IMR-90 (cell line): ENCODE results near the gene IGLL5. TPM values are rescaled to one million over a fixed set of nuclear protein-coding genes. Genes with fewer than 3 reads are reported as not detected.

Source experiments
- ATAC-seq: fragments of 200-7000 bp; cut with Tn5 transposase; 2 replicates; pipeline ENCODE4 v1.9.1; 2020; ENCODE audit warnings: low read depth, mild to moderate bottlenecking, moderate library complexity
- BruUV-seq: library from RNA; stranded (reverse); fragments of 400-500 nt; replicated peaks from 2 replicates; lab custom pipeline; 2021; lab: Mats Ljungman, UMichigan
- CTCF ChIA-PET: fragments of 300-600 bp; formaldehyde crosslinking; extraction: SDS; loops from one replicate; lab custom pipeline; 2021; ENCODE audit warnings: antibody characterized with exemption; lab: Yijun Ruan, JAX
- POLR2A ChIA-PET: fragments of 300-600 bp; sonication (Branson Sonifier 250); formaldehyde crosslinking; loops from one replicate; lab custom pipeline; 2022; ENCODE audit warnings: antibody characterized with exemption; ENCODE audit not compliant: unreplicated experiment; lab: Charles Lee
- DNase-seq: peaks from one replicate; pipeline ENCODE4 v3.0.0; 2013
- H2AFZ ChIP-seq: replicated peaks from 2 replicates; pipeline ENCODE3; 2013; ENCODE audit warnings: low read length, mild to moderate bottlenecking; ENCODE audit not compliant: poor library complexity
- H2AK5ac ChIP-seq: 2 replicates; pipeline ENCODE4 v1.6.1; 2013; ENCODE audit warnings: low read depth, low read length, inconsistent platforms
- H2AK9ac ChIP-seq: replicated peaks from 2 replicates; pipeline ENCODE3; 2013; ENCODE audit warnings: mild to moderate bottlenecking, low read depth, low read length, moderate library complexity; ENCODE audit not compliant: poor library complexity
- H2BK120ac ChIP-seq: 2 replicates; pipeline ENCODE4 v1.6.1; 2013; ENCODE audit warnings: low read depth, low read length, inconsistent platforms
- H2BK15ac ChIP-seq: 3 replicates; pipeline ENCODE4 v1.6.1; 2013; ENCODE audit warnings: low read depth, low read length, inconsistent platforms
- H2BK20ac ChIP-seq: 2 replicates; pipeline ENCODE4 v1.6.1; 2013; ENCODE audit warnings: low read depth, mild to moderate bottlenecking, inconsistent platforms, low read length, moderate library complexity
- H2BK5ac ChIP-seq: 2 replicates; pipeline ENCODE4 v1.6.1; 2013; ENCODE audit warnings: mild to moderate bottlenecking, low read depth, low read length, inconsistent platforms; ENCODE audit not compliant: poor library complexity, severe bottlenecking
- H3K14ac ChIP-seq: replicated peaks from 2 replicates; pipeline ENCODE4 v1.6.1; 2013; ENCODE audit warnings: low read depth, low read length, inconsistent platforms
- H3K18ac ChIP-seq: 2 replicates; pipeline ENCODE4 v1.6.1; 2013; ENCODE audit warnings: low read depth, low read length, control low read depth
- H3K23ac ChIP-seq: 2 replicates; pipeline ENCODE4 v1.6.1; 2013; ENCODE audit warnings: low read depth, low read length, inconsistent platforms
- H3K27ac ChIP-seq: 2 replicates; pipeline ENCODE4 v1.5.1; 2013; ENCODE audit warnings: mild to moderate bottlenecking, control low read depth, low read length; ENCODE audit not compliant: insufficient read depth
- H3K27me3 ChIP-seq: 2 replicates; pipeline ENCODE4 v1.6.1; 2013; ENCODE audit warnings: low read length; ENCODE audit not compliant: control insufficient read depth, insufficient read depth
- H3K36me3 ChIP-seq: 2 replicates; pipeline ENCODE4 v1.6.1; 2013; ENCODE audit warnings: low read length, mixed read lengths; ENCODE audit not compliant: control insufficient read depth, insufficient read depth
- H3K4ac ChIP-seq: 2 replicates; pipeline ENCODE4 v1.6.1; 2013; ENCODE audit warnings: low read depth, low read length, inconsistent platforms
- H3K4me1 ChIP-seq: 2 replicates; pipeline ENCODE4 v1.6.1; 2013; ENCODE audit warnings: low read length, mixed read lengths; ENCODE audit not compliant: control insufficient read depth, insufficient read depth
- H3K4me2 ChIP-seq: 2 replicates; pipeline ENCODE4 v1.6.1; 2013; ENCODE audit warnings: low read depth, mild to moderate bottlenecking, control low read depth, low read length, moderate library complexity
- H3K4me3 ChIP-seq: 2 replicates; pipeline ENCODE4 v1.5.1; 2013; ENCODE audit warnings: low read depth, mild to moderate bottlenecking, control low read depth, low read length, moderate library complexity; ENCODE audit not compliant: insufficient read depth
- H3K56ac ChIP-seq: 2 replicates; pipeline ENCODE4 v1.6.1; 2013; ENCODE audit warnings: low read length, inconsistent platforms; ENCODE audit not compliant: insufficient read depth; ENCODE audit errors: extremely low read depth
- H3K79me1 ChIP-seq, 2 experiments: 2 replicates each; pipeline ENCODE4 v1.6.1; 2013; ENCODE audit warnings: low read length in 2 of 2, inconsistent platforms in 1 of 2, low read depth in 1 of 2
- H3K9ac ChIP-seq: 2 replicates; pipeline ENCODE4 v1.6.1; 2013; ENCODE audit warnings: low read depth, low read length, control low read depth
- H3K9me1 ChIP-seq: 2 replicates; pipeline ENCODE4 v1.6.1; 2013; ENCODE audit warnings: low read length, inconsistent platforms; ENCODE audit not compliant: insufficient read depth
- H3K9me3 ChIP-seq: 2 replicates; pipeline ENCODE4 v1.6.1; 2013; ENCODE audit warnings: low read length; ENCODE audit not compliant: control insufficient read depth, insufficient read depth
- H4K20me1 ChIP-seq: 2 replicates; pipeline ENCODE4 v1.6.1; 2013; ENCODE audit warnings: low read length, inconsistent platforms; ENCODE audit not compliant: insufficient read depth
- H4K5ac ChIP-seq: 2 replicates; pipeline ENCODE4 v1.6.1; 2013; ENCODE audit warnings: mild to moderate bottlenecking, low read depth, low read length, control low read depth
- H4K8ac ChIP-seq, 2 experiments: 2 replicates each; pipeline ENCODE4 v1.6.1; 2013; ENCODE audit warnings: low read depth in 2 of 2, low read length in 2 of 2, control low read depth in 1 of 2, inconsistent platforms in 1 of 2
- H4K91ac ChIP-seq: 2 replicates; pipeline ENCODE4 v1.6.1; 2013; ENCODE audit warnings: low read depth, low read length, inconsistent platforms; ENCODE audit not compliant: insufficient read depth
- BHLHE40 ChIP-seq: fragments of 150-350 bp; IDR thresholded peaks from 2 replicates; pipeline ENCODE4 v1.6.1; 2016; ENCODE audit warnings: mild to moderate bottlenecking, low read depth, low read length
- CEBPB ChIP-seq: IDR thresholded peaks from 2 replicates; pipeline ENCODE4 v1.6.1; 2012; ENCODE audit warnings: low read depth, low read length, improper control_type of control experiment
- CHD1 ChIP-seq: IDR thresholded peaks from 2 replicates; pipeline ENCODE4 v1.6.1; 2012; ENCODE audit warnings: low read depth, low read length, improper control_type of control experiment
- FOS ChIP-seq: fragments of 150-350 bp; IDR thresholded peaks from 2 replicates; pipeline ENCODE4 v1.6.1; 2016; ENCODE audit warnings: low read depth, low read length
- MAZ ChIP-seq: IDR thresholded peaks from 2 replicates; pipeline ENCODE4 v1.6.1; 2012; ENCODE audit warnings: low read depth, mild to moderate bottlenecking, low read length, improper control_type of control experiment, moderate library complexity, borderline replicate concordance
- MXI1 ChIP-seq: IDR thresholded peaks from 2 replicates; pipeline ENCODE4 v1.6.1; 2012; ENCODE audit warnings: low read depth, mild to moderate bottlenecking, low read length, moderate library complexity, borderline replicate concordance
- NFE2L2 ChIP-seq: fragments of 150-350 bp; IDR thresholded peaks from 2 replicates; pipeline ENCODE4 v1.6.1; 2016; ENCODE audit warnings: low read depth, mild to moderate bottlenecking, low read length
- RAD21 ChIP-seq: IDR thresholded peaks from 2 replicates; pipeline ENCODE4 v1.6.1; 2012; ENCODE audit warnings: low read length, improper control_type of control experiment
- RCOR1 ChIP-seq: IDR thresholded peaks from 2 replicates; pipeline ENCODE4 v1.6.1; 2012; ENCODE audit warnings: mild to moderate bottlenecking, low read length, improper control_type of control experiment; ENCODE audit not compliant: insufficient replicate concordance
- RFX5 ChIP-seq: IDR thresholded peaks from 2 replicates; pipeline ENCODE4 v1.8.0; 2012; ENCODE audit warnings: low read depth, mild to moderate bottlenecking, low read length, moderate library complexity
- SMC3 ChIP-seq: fragments of 150-350 bp; IDR thresholded peaks from 2 replicates; pipeline ENCODE4 v1.6.1; 2016; ENCODE audit warnings: low read depth, mild to moderate bottlenecking, antibody characterized with exemption, low read length, moderate library complexity
- WGBS, 2 experiments: methylation state at CpG; one replicate each; pipeline versions ENCODE4 v1.1.5 to v1.1.7; 2013; ENCODE audit warnings: missing lambda C conversion rate in 2 of 2; ENCODE audit not compliant: insufficient read length in 1 of 2; ENCODE audit errors: extremely low coverage in 2 of 2; 5-methylcytosine and 5-hydroxymethylcytosine counted together
- dilution Hi-C: fragments of 300-500 bp; cut with HindIII; formaldehyde crosslinking; loops from one replicate; pipeline ENCODE4 v1.14.3; 2018; ENCODE audit warnings: low sequenced_read_pairs; ENCODE audit not compliant: unreplicated experiment
- in situ Hi-C: fragments of 300-500 bp; cut with MboI; formaldehyde crosslinking; loops from 3 replicates; pipeline ENCODE4 v1.14.3; 2019; ENCODE audit warnings: low sequenced_read_pairs, inconsistent platforms, mixed read lengths
- intact Hi-C: fragments of 100-400 bp; cut with micrococcal nuclease; formaldehyde crosslinking; loops from 2 replicates; pipeline ENCODE4 v1.10.0; 2022
- polyA plus RNA-seq, 3 experiments: library from polyadenylated mRNA; depleted of rRNA; stranded (reverse); fragments of >200 nt; gene quantifications; 2 replicates each; pipeline ENCODE4 v1.2.3, GENCODE V29; 2012; ENCODE audit warnings: low replicate concordance in 1 of 3
- total RNA-seq: library from RNA; depleted of rRNA; stranded (reverse); fragments of >200 nt; gene quantifications from 2 replicates; pipeline ENCODE4 v1.2.3, GENCODE V29; 2012
- TF ChIP-seq, protein P1 (sequence below): fragments of 150-350 bp; IDR thresholded peaks from 2 replicates; pipeline ENCODE4 v1.6.1; 2017; ENCODE audit warnings: mild to moderate bottlenecking, antibody characterized with exemption, low read length, low read depth
- TF ChIP-seq, protein P2 (sequence below): fragments of 150-350 bp; IDR thresholded peaks from 2 replicates; pipeline ENCODE4 v1.6.1; 2016; ENCODE audit warnings: low read depth, mild to moderate bottlenecking, low read length, moderate library complexity, borderline replicate concordance
- TF ChIP-seq, protein P3 (sequence below): conservative IDR thresholded peaks from 2 replicates; pipeline ENCODE4 v1.5.1; 2012; ENCODE audit warnings: mild to moderate bottlenecking, low read depth, low read length, improper control_type of control experiment

IGLL5 gene
- total and polyA plus RNA-seq, 2 of the 4 experiments (the other 2 are of a cell fraction) = not detected

DNA sequence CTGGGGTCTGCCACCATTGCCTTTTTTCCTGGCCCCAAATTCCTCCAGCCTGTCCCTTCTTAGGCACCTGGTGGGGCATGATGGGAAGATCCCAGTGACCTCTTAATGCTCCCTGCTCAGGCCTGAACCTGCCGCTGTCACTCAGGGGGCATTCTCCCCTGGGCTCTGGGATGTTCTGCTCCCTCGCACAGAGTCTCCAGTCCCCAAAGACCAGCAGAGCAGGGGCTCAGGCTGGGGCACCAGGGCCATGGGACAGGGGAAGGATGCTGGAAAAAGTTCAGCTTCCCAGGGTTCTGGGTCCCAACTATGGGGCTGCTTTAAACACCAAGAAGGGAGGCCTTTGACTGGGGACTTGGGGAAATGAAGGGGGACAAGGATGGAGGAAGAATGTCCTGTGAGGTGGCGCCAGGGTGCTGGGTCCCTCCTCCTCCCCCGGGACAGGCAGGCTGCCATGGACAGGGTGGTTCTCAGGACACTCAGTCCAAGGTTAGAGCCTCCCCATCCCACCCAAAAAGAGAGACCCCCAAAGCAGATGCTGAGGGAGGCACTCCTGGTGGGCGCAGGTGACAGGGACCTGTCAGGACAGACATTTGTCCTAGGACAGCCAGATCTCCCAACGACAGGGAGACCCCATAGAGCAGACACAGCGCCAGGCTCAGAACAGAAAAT, 30.8 kb downstream of the IGLL5 start:
- no peak overlapping the region for H3K4me2 ChIP-seq
- H4K5ac ChIP-seq = no peak overlapping the region
- H3K4me3 ChIP-seq = no peak overlapping the region
- no peak overlapping the region for H3K18ac ChIP-seq
- H3K9me3 ChIP-seq = no peaks in the 10 kb centered on the region
- no peak overlapping the region for H3K14ac ChIP-seq
- H3K36me3 ChIP-seq = no peaks in the 10 kb centered on the region
- ATAC-seq = no peak
- H3K9ac ChIP-seq = no peak overlapping the region
- H3K79me1 ChIP-seq = no peaks in the 10 kb centered on the region
- H3K23ac ChIP-seq = no peak overlapping the region
- WGBS, 2 experiments = 20% methylated on average over 1 of the region's 7 CpGs; no CpG with 5 or more reads in 1 of the 2 experiments
- H3K4ac ChIP-seq = no peak overlapping the region
- H3K27me3 ChIP-seq = peaks cover 12% of the 10 kb centered on the region
- H2BK15ac ChIP-seq = no peak overlapping the region
- H2AK5ac ChIP-seq = no peak overlapping the region
- no peak for DNase-seq
- H2BK20ac ChIP-seq = no peak overlapping the region
- H3K9me1 ChIP-seq = no peaks in the 10 kb centered on the region
- no TSS peak for BruUV-seq
- dilution Hi-C loops = no loop called here
- intact Hi-C loops = no loop called here
- no peak overlapping the region for H2BK5ac ChIP-seq
- no peak overlapping the region for H2AK9ac ChIP-seq
- ChIA-PET CTCF (no interaction called here), POLR2A (no interaction called here)
- H3K4me1 ChIP-seq = no peaks in the 10 kb centered on the region
- no peak overlapping the region for H3K27ac ChIP-seq
- no peak overlapping the region for H2BK120ac ChIP-seq
- no peak overlapping the region for H4K8ac ChIP-seq
- H4K91ac ChIP-seq = no peak overlapping the region
- no peak overlapping the region for H2AFZ ChIP-seq
- no peak overlapping the region for H3K56ac ChIP-seq
- H4K20me1 ChIP-seq = no peaks in the 10 kb centered on the region
- TF ChIP-seq MAZ (no peak), SMC3 (no peak), RFX5 (no peak), NFE2L2 (no peak), MXI1 (no peak), CHD1 (no peak), CEBPB (no peak), RAD21 (no peak), FOS (no peak), RCOR1 (no peak), BHLHE40 (no peak)
- TF ChIP-seq, protein P1, sequence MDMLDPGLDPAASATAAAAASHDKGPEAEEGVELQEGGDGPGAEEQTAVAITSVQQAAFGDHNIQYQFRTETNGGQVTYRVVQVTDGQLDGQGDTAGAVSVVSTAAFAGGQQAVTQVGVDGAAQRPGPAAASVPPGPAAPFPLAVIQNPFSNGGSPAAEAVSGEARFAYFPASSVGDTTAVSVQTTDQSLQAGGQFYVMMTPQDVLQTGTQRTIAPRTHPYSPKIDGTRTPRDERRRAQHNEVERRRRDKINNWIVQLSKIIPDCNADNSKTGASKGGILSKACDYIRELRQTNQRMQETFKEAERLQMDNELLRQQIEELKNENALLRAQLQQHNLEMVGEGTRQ = no peak
- TF ChIP-seq, protein P2, sequence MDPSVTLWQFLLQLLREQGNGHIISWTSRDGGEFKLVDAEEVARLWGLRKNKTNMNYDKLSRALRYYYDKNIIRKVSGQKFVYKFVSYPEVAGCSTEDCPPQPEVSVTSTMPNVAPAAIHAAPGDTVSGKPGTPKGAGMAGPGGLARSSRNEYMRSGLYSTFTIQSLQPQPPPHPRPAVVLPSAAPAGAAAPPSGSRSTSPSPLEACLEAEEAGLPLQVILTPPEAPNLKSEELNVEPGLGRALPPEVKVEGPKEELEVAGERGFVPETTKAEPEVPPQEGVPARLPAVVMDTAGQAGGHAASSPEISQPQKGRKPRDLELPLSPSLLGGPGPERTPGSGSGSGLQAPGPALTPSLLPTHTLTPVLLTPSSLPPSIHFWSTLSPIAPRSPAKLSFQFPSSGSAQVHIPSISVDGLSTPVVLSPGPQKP = no peak
- TF ChIP-seq, protein P3, sequence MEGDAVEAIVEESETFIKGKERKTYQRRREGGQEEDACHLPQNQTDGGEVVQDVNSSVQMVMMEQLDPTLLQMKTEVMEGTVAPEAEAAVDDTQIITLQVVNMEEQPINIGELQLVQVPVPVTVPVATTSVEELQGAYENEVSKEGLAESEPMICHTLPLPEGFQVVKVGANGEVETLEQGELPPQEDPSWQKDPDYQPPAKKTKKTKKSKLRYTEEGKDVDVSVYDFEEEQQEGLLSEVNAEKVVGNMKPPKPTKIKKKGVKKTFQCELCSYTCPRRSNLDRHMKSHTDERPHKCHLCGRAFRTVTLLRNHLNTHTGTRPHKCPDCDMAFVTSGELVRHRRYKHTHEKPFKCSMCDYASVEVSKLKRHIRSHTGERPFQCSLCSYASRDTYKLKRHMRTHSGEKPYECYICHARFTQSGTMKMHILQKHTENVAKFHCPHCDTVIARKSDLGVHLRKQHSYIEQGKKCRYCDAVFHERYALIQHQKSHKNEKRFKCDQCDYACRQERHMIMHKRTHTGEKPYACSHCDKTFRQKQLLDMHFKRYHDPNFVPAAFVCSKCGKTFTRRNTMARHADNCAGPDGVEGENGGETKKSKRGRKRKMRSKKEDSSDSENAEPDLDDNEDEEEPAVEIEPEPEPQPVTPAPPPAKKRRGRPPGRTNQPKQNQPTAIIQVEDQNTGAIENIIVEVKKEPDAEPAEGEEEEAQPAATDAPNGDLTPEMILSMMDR = no peak
- in situ Hi-C loops = no loop called here
